OCI-LY7 (cell line): Measurements from ENCODE around the gene PEMT. TPM values are rescaled to one million over a fixed set of nuclear protein-coding genes. Genes with fewer than 3 reads are reported as not detected.

Experiments
- BruUV-seq: library from RNA; stranded (reverse); fragments of 400-500 nt; replicated peaks from 2 replicates; lab custom pipeline; 2021; lab: Mats Ljungman, UMichigan
- CTCF ChIA-PET: fragments of 300-600 bp; sonication (Branson Sonifier 250); formaldehyde crosslinking; loops from one replicate; lab custom pipeline; 2022; ENCODE audit warnings: antibody characterized with exemption; ENCODE audit not compliant: unreplicated experiment; lab: Charles Lee
- POLR2A ChIA-PET: fragments of 300-600 bp; sonication (Branson Sonifier 250); formaldehyde crosslinking; loops from one replicate; lab custom pipeline; 2022; ENCODE audit warnings: antibody characterized with exemption; lab: Charles Lee
- DNase-seq: peaks from one replicate; pipeline ENCODE4 v3.0.0-alpha.2; 2015; ENCODE audit warnings: low spot score
- H2AFZ ChIP-seq: fragments of 200-600 bp; sonication (generic), shearing (Covaris generic); 2 replicates; pipeline ENCODE4 v1.6.1; 2014; ENCODE audit warnings: mild to moderate bottlenecking, antibody characterized with exemption, low read length, moderate library complexity
- H3K27ac ChIP-seq: fragments of 200-600 bp; sonication (generic); 2 replicates; pipeline ENCODE4 v1.5.1; 2014; ENCODE audit warnings: mixed run types, low read depth, mild to moderate bottlenecking, moderate library complexity, low read length, inconsistent platforms; ENCODE audit not compliant: poor library complexity, severe bottlenecking
- H3K36me3 ChIP-seq: fragments of 200-600 bp; sonication (generic); 2 replicates; pipeline ENCODE4 v1.6.1; 2014; ENCODE audit warnings: mild to moderate bottlenecking, antibody characterized with exemption, low read length, moderate library complexity, mixed read lengths; ENCODE audit not compliant: insufficient read depth
- H3K4me1 ChIP-seq: fragments of 200-600 bp; sonication (generic); 2 replicates; pipeline ENCODE4 v1.5.1; 2014; ENCODE audit warnings: mild to moderate bottlenecking, low read length; ENCODE audit not compliant: insufficient read depth, poor library complexity, severe bottlenecking
- H3K4me2 ChIP-seq: fragments of 200-600 bp; sonication (generic); 2 replicates; pipeline ENCODE4 v1.6.1; 2014; ENCODE audit warnings: mild to moderate bottlenecking, low read length
- H3K4me3 ChIP-seq: fragments of 200-600 bp; sonication (generic); 2 replicates; pipeline ENCODE4 v1.5.1; 2014; ENCODE audit warnings: mild to moderate bottlenecking, low read depth, low read length; ENCODE audit not compliant: poor library complexity, severe bottlenecking
- H3K79me2 ChIP-seq: fragments of 200-600 bp; sonication (generic); 2 replicates; pipeline ENCODE4 v1.6.1; 2016; ENCODE audit warnings: low read depth, mild to moderate bottlenecking, low read length, moderate library complexity, mixed read lengths; ENCODE audit not compliant: insufficient read depth
- H3K9me2 ChIP-seq: fragments of 200-600 bp; sonication (generic); 2 replicates; pipeline ENCODE4 v1.6.1; 2016; ENCODE audit warnings: mild to moderate bottlenecking, low read length, mixed read lengths; ENCODE audit not compliant: insufficient read depth
- H3K9me3 ChIP-seq: fragments of 200-600 bp; sonication (generic); 2 replicates; pipeline ENCODE4 v1.6.1; 2014; ENCODE audit warnings: mild to moderate bottlenecking, mixed run types, low read length, mixed read lengths
- H4K20me1 ChIP-seq: fragments of 200-600 bp; sonication (generic); 2 replicates; pipeline ENCODE4 v1.6.1; 2014; ENCODE audit warnings: mild to moderate bottlenecking, antibody characterized with exemption, low read length, moderate library complexity, mixed read lengths; ENCODE audit not compliant: insufficient read depth
- CTCF ChIP-seq: fragments of 200-600 bp; sonication (generic); conservative IDR thresholded peaks from 2 replicates; pipeline ENCODE4 v1.5.1; 2014; ENCODE audit warnings: mild to moderate bottlenecking, antibody characterized with exemption, low read length, moderate library complexity, mixed read lengths
- EZH2phosphoT487 ChIP-seq: fragments of 200-600 bp; sonication (generic); IDR thresholded peaks from 2 replicates; pipeline ENCODE4 v1.6.1; 2018; ENCODE audit warnings: low read depth, borderline replicate concordance, mild to moderate bottlenecking, mixed run types, antibody characterized with exemption, low read length, moderate library complexity, mixed read lengths
- intact Hi-C: fragments of 100-400 bp; cut with micrococcal nuclease; formaldehyde crosslinking; loops from one replicate; pipeline ENCODE4 v1.10.0; 2022; ENCODE audit not compliant: unreplicated experiment
- total RNA-seq, 2 experiments: library from RNA; depleted of rRNA in 1 of 2; stranded (reverse); fragments of >200 nt in 1 of 2; shearing (Covaris generic) in 1 of 2; gene quantifications; 2 replicates each; pipeline ENCODE4 v1.2.3, GENCODE V29; 2014 to 2022

Gene PEMT
- total RNA-seq, 2 experiments from 2014 or later: 27.3 to 53.5 TPM

DNA sequence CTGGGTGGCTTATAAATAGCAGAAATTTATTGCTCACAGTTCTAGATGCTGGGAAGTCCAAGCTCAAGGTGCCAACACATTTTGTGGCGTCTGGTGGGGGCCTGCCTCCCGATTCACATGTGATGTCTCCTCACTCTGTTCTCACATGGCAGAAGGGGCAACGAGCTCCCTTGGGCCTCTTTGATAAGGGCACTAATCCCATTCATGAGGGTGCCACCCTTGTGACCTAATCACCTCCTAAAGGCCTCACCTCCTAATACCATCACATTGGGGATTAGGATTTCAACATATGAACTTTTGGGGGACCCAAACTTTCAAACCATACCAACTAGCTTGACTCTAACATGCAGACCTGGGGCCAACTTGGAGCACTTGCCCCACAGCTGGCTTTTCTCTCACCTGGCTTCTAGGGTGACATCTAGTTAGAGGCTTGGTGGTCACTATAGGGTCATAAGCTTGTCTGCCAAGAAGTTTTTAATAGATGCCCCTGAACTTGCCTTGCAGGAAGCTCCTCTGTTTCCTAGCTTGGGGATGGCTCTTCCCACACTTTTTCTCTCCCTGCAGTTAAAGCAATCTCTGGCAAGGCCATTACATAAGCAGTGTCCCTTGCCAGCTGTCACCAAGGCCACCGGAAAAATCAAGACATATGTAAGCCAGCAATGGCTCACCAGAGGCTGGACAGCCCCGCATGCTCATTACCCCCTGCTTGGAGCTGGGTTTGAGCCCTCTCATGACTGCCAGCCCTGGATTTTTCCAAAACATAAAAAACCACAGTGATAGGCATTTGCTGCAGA, 123.1 kb downstream of the PEMT start:
- intact Hi-C loops: no loop called here
- DNase-seq: no peak
- Histone ChIP-seq H3K27ac (no peak overlapping the region), H3K9me3 (no peaks in the 10 kb centered on the region), H3K4me1 (no peaks in the 10 kb centered on the region), H3K4me3 (no peak overlapping the region), H3K79me2 (no peaks in the 10 kb centered on the region), H3K4me2 (no peak overlapping the region), H3K36me3 (no peaks in the 10 kb centered on the region), H4K20me1 (no peaks in the 10 kb centered on the region), H2AFZ (no peak overlapping the region), H3K9me2 (no peaks in the 10 kb centered on the region)
- no peak for TF ChIP-seq EZH2phosphoT487
- no peak for TF ChIP-seq CTCF
- CTCF ChIA-PET: no interaction called here
- POLR2A ChIA-PET: interaction anchor here (0.6 to 0.8 kb wide), 2 partner anchors 8 to 13 kb away, joined by 3 read pairs; no protein-coding TSS in a partner anchor
- BruUV-seq: no TSS peak

DNA sequence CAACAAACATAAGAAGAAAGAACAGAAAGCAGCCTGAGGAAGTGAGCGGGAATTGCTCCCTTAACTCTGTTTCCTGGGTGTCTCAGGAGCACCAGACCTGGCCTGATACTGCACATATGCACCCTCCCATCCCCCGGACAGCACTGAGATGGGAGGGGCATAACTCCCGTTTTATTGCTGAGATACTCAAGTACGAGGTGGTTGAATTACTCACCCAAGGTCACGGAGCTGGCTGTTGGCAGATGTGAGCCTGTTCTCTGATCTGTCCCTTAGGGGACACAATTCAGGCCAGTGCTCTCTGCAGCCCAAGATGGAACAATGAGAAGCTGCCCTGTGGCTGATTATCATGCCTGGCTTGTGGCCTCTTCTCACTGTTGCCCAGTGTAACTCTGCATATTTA, 123.8 kb downstream of the PEMT start:
- no peak overlapping the region for H2AFZ ChIP-seq
- intact Hi-C loops: no loop called here
- H3K27ac ChIP-seq: no peak overlapping the region
- H3K4me2 ChIP-seq: no peak overlapping the region
- TF ChIP-seq EZH2phosphoT487 (no peak), CTCF (no peak)
- no peaks in the 10 kb centered on the region for H3K4me1 ChIP-seq
- DNase-seq: no peak
- POLR2A ChIA-PET: interaction anchor here (0.6 kb wide), 1 partner anchor 9 kb away, joined by 3 read pairs; no protein-coding TSS in a partner anchor
- H3K9me2 ChIP-seq: no peaks in the 10 kb centered on the region
- no peaks in the 10 kb centered on the region for H3K36me3 ChIP-seq
- CTCF ChIA-PET: no interaction called here
- no TSS peak for BruUV-seq
- no peaks in the 10 kb centered on the region for H3K79me2 ChIP-seq
- H3K9me3 ChIP-seq: no peaks in the 10 kb centered on the region
- H3K4me3 ChIP-seq: no peak overlapping the region
- H4K20me1 ChIP-seq: no peaks in the 10 kb centered on the region

GRCh38 chr17:17467016-17467415, 124.5 kb downstream of the PEMT start:
- Histone ChIP-seq H3K9me3 (no peaks in the 10 kb centered on the region), H3K4me3 (no peak overlapping the region), H3K9me2 (no peaks in the 10 kb centered on the region), H3K36me3 (no peaks in the 10 kb centered on the region), H3K79me2 (no peaks in the 10 kb centered on the region), H3K27ac (no peak overlapping the region), H2AFZ (no peak overlapping the region), H3K4me1 (no peaks in the 10 kb centered on the region), H4K20me1 (no peaks in the 10 kb centered on the region), H3K4me2 (no peak overlapping the region)
- BruUV-seq: no TSS peak
- intact Hi-C loops: no loop called here
- TF ChIP-seq CTCF (no peak), EZH2phosphoT487 (no peak)
- no peak for DNase-seq
- CTCF ChIA-PET: no interaction called here
- POLR2A ChIA-PET: no interaction called here
